ENCODE measurements around the gene WDR45B. TPM values are rescaled to one million over a fixed set of nuclear protein-coding genes. Genes with fewer than 3 reads are reported as not detected.
A peak's percentile ranks its signal among the peaks of the same experiment; 100 is the strongest.

Gene WDR45B
- 10 to 100 TPM; 49.8 to 54.3 TPM for total RNA-seq
- 43.6 TPM for polyA plus RNA-seq (2013, experiment 1 of 2)
- polyA plus RNA-seq (2013, experiment 2 of 2): 50.3 TPM
- 38.8 to 137 (median 82.1) reads per million in 172 experiments for total RNA-seq

DNA sequence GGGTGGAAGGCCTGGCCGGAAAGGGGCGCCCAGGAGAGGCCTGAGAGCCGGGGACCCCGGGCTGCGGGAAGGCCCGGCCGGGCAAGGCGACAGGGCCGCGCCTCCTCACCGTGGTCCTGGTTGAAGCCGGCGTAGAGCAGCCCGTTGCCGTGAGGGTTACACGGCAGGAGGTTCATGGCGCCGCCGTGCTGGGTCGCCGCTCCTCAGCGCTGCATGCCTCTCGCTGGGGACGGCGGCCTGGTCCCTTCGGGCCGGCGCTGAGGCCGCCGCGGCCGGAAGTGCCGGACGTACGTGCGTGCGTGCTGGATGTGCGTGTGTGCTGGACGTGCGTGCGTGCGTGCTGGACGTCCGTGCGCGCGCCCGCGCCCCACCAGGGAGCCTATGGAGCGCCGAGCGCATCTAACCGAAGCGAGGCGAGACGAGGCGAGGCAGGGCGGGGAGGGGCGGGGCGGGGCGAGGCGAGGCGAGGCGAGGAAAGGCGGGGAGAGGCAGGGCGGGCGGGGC lies at the start of gene WDR45B:
TSS of gene WDR45B (minus strand) at position 280 of the 504 bp plus-strand sequence. CDS start at position 176, 104 bp downstream.
- Histone ChIP-seq H3K27ac (ENCODE audit: low read depth in 1 of 2, low read length in 2 of 2) (peak within 1 kb of the TSS; percentile 78 to 80), H3K9me3 (ENCODE audit: control insufficient read depth in 1 of 2, insufficient read depth in 1 of 2, low read length in 2 of 2) (no peaks in the 10 kb centered on the region), H3K4me1 (ENCODE audit: insufficient read depth, low read length) (peaks cover 36% of the 10 kb centered on the region), H3K27me3 (ENCODE audit: control insufficient read depth in 1 of 2, insufficient read depth in 2 of 2, low read length in 2 of 2) (no peaks in the 10 kb centered on the region), H3K36me3 (ENCODE audit: insufficient read depth, low read length) (peaks cover 13% of the 10 kb centered on the region), H3K4me3 (ENCODE audit: low read length) (peak within 1 kb of the TSS; percentile 77)
- intact Hi-C loops (cut with DNase I, micrococcal nuclease): loop anchor here (1.0 to 5.0 kb wide), 5 partner anchors 51 to 196 kb away; partner anchors contain the start of genes CYBC1 (in 1 of the 2), FN3KRP (in 1 of the 2) and RAB40B (in 1 of the 2)
- Mint-ChIP-seq H3K36me3 (ENCODE audit: low read depth) (peaks cover 22% of the 10 kb centered on the region), H3K4me3 (peak within 1 kb of the TSS; percentile 87), H3K9me3 (no peaks in the 10 kb centered on the region), H3K27ac (peak within 1 kb of the TSS; percentile 69), H3K27me3 (no peaks in the 10 kb centered on the region), H3K4me1 (ENCODE audit: low read depth) (peaks cover 29% of the 10 kb centered on the region)
- peak; percentile 78 to 96 (median 87) for DNase-seq
- ATAC-seq (ENCODE audit: poor library complexity): peak; percentile 80
- CTCF ChIA-PET: interaction anchor here (0.7 to 1.4 kb wide), 2 partner anchors 105 to 618 kb away, joined by 3 to 4 read pairs; no protein-coding TSS in a partner anchor
- TF ChIP-seq, protein P1, sequence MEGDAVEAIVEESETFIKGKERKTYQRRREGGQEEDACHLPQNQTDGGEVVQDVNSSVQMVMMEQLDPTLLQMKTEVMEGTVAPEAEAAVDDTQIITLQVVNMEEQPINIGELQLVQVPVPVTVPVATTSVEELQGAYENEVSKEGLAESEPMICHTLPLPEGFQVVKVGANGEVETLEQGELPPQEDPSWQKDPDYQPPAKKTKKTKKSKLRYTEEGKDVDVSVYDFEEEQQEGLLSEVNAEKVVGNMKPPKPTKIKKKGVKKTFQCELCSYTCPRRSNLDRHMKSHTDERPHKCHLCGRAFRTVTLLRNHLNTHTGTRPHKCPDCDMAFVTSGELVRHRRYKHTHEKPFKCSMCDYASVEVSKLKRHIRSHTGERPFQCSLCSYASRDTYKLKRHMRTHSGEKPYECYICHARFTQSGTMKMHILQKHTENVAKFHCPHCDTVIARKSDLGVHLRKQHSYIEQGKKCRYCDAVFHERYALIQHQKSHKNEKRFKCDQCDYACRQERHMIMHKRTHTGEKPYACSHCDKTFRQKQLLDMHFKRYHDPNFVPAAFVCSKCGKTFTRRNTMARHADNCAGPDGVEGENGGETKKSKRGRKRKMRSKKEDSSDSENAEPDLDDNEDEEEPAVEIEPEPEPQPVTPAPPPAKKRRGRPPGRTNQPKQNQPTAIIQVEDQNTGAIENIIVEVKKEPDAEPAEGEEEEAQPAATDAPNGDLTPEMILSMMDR (IDR thresholded peaks at IDR 0.05): no peak
- POLR2A ChIA-PET: no interaction called here

DNA sequence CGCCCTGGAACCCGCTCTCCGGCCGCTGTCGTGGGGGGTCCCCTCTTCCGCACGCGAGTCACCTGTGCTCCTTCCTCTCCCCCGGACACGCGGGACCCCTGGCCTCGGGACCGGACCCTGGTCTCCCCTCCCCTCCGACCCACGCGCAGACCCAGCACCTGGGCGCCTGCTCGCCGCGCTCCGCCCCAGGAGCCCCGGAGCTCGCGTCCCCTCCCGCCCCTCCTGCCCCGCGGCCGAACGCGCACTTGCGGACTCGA lies 49.5 kb upstream of the WDR45B start:
- H3K27ac Mint-ChIP-seq: no peak overlapping the region
- intact Hi-C loops (cut with DNase I, micrococcal nuclease): loop anchor here (1.0 to 5.0 kb wide), 4 partner anchors 19 to 55 kb away; partner anchors contain the start of genes TBCD (in 2 of the 2), FN3KRP (in 1 of the 2) and WDR45B (in 1 of the 2)
- peaks cover 10% of the 10 kb centered on the region for H3K4me1 Mint-ChIP-seq (ENCODE audit: low read depth)
- H3K27ac ChIP-seq (ENCODE audit: low read depth in 1 of 2, low read length in 2 of 2): no peak overlapping the region
- TF ChIP-seq, protein P1 (IDR thresholded peaks at IDR 0.05): no peak
- H3K4me3 Mint-ChIP-seq: peak overlapping the region; percentile 70
- no peaks in the 10 kb centered on the region for H3K27me3 Mint-ChIP-seq
- ATAC-seq (ENCODE audit: poor library complexity) (no peak), DNase-seq (peak in 1 of 14 experiments; percentile 60)
- H3K9me3 Mint-ChIP-seq: peaks cover 5% of the 10 kb centered on the region
- no peaks in the 10 kb centered on the region for H3K36me3 ChIP-seq (ENCODE audit: insufficient read depth, low read length)
- ChIA-PET CTCF (no interaction called here), POLR2A (no interaction called here)
- peaks cover 18% of the 10 kb centered on the region for H3K4me1 ChIP-seq (ENCODE audit: insufficient read depth, low read length)
- H3K9me3 ChIP-seq (ENCODE audit: control insufficient read depth in 1 of 2, insufficient read depth in 1 of 2, low read length in 2 of 2): peaks cover 7 to 28% of the 10 kb centered on the region in 2 experiments
- H3K36me3 Mint-ChIP-seq (ENCODE audit: low read depth): peaks cover 7% of the 10 kb centered on the region
- peak overlapping the region; percentile 47 for H3K4me3 ChIP-seq (ENCODE audit: low read length)
- H3K27me3 ChIP-seq (ENCODE audit: control insufficient read depth in 1 of 2, insufficient read depth in 2 of 2, low read length in 2 of 2): peaks cover 0 to 6% of the 10 kb centered on the region in 2 experiments

DNA sequence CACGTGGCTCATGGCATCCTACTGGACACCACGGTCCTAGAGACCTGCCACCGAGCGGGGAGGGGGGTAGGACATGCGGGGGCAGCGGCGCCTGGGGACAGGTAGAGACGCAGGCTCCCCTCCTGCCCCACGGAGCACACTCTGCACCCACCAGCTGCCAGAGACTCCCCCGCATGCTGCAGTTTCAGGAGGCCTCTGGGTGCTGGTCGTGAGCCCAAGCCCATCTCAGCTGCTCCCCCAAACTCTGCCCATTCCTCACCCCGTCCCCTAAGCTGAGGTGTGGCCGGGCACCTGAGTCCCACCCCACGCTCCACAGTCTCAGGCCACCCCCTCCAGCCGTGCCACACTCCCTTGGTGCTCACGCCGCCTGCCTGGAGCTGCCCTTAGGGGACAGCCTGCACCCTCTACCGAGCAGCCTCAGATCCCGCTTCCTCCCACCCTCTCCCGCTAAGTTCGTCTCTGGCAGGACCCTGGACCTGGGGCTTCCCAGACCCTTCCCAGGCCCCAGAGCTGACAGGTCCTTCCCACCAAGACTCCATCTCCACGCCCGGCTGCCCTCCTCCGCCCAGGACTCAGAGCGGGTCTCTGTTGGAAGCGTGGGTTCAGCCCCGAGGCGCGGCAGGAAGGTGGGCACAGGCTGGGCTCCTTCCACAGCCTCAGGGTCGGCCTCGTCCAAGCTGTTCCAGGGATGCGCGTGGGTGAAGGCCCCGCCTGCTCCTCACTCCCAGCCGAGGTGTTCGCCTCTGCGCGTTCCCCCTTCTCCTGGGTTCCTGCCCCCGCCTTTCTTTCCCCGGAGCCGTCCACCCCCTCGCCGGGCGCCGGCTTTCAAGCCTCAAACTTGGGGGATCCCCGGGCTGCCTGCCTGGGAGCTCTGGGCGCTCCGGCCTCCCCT lies 48.9 kb upstream of the WDR45B start:
- Histone ChIP-seq H3K9me3 (ENCODE audit: control insufficient read depth in 1 of 2, insufficient read depth in 1 of 2, low read length in 2 of 2) (peaks cover 7 to 28% of the 10 kb centered on the region in 2 experiments), H3K4me1 (ENCODE audit: insufficient read depth, low read length) (peaks cover 18% of the 10 kb centered on the region), H3K4me3 (ENCODE audit: low read length) (peak overlapping the region; percentile 47), H3K27me3 (ENCODE audit: control insufficient read depth in 1 of 2, insufficient read depth in 2 of 2, low read length in 2 of 2) (peaks cover 0 to 6% of the 10 kb centered on the region in 2 experiments), H3K36me3 (ENCODE audit: insufficient read depth, low read length) (no peaks in the 10 kb centered on the region), H3K27ac (ENCODE audit: low read depth in 1 of 2, low read length in 2 of 2) (no peak overlapping the region)
- Mint-ChIP-seq H3K27ac (no peak overlapping the region), H3K9me3 (peaks cover 5% of the 10 kb centered on the region), H3K36me3 (ENCODE audit: low read depth) (peaks cover 7% of the 10 kb centered on the region), H3K4me3 (peak overlapping the region; percentile 70), H3K4me1 (ENCODE audit: low read depth) (peaks cover 10% of the 10 kb centered on the region), H3K27me3 (no peaks in the 10 kb centered on the region)
- TF ChIP-seq, protein P1 (IDR thresholded peaks at IDR 0.05): no peak
- ChIA-PET POLR2A (no interaction called here), CTCF (no interaction called here)
- intact Hi-C loops (cut with DNase I, micrococcal nuclease): loop anchor here in 1 of 2 experiments (5.0 kb wide), 1 partner anchor 55 kb away; the partner anchor contains the start of gene TBCD
- ATAC-seq (ENCODE audit: poor library complexity) (no peak), DNase-seq (peak in 3 of 14 experiments; percentile 13 to 55 (median 44))

All from CD4-positive, alpha-beta T cell (primary cell).